ENCODE measurements around the gene EPB41L4B. TPM values are rescaled to one million over a fixed set of nuclear protein-coding genes. Genes with fewer than 3 reads are reported as not detected.

Gene EPB41L4B
- total RNA-seq, 2 donors from 2014 or later: 13.3 to 15.1 TPM

- H3K4me3 ChIP-seq: no peak overlapping the region
- TF ChIP-seq POLR2AphosphoS5 (IDR thresholded peaks at IDR 0.05) (no peak), POLR2A (IDR thresholded peaks at IDR 0.05) (no peak), CTCF (IDR thresholded peaks at IDR 0.05) (no peak)
- no peaks in the 10 kb centered on the region for H3K36me3 ChIP-seq
- H3K27ac ChIP-seq: no peak overlapping the region
- H3K4me1 ChIP-seq (replicated peaks): no peaks in the 10 kb centered on the region
- DNase-seq (ENCODE audit: low spot score): no peak
- no peaks in the 10 kb centered on the region for H3K9me3 ChIP-seq
- no peaks in the 10 kb centered on the region for H3K27me3 ChIP-seq (replicated peaks; ENCODE audit: insufficient read depth)
- intact Hi-C loops (cut with DNase I): no loop called here
These were observed 162.2 kb downstream of the EPB41L4B start for GRCh38 chr9:109158651-109159050.

GRCh38 chr9:109156708-109157107 is 164.2 kb downstream of the EPB41L4B start:
- no peaks in the 10 kb centered on the region for H3K36me3 ChIP-seq
- no peak for DNase-seq (ENCODE audit: low spot score)
- intact Hi-C loops (cut with DNase I): no loop called here
- WGBS: 80% methylated on average over 8 of the region's 8 CpGs
- H3K27me3 ChIP-seq (replicated peaks; ENCODE audit: insufficient read depth): no peaks in the 10 kb centered on the region
- H3K4me3 ChIP-seq: no peak overlapping the region
- TF ChIP-seq POLR2A (IDR thresholded peaks at IDR 0.05) (no peak), POLR2AphosphoS5 (IDR thresholded peaks at IDR 0.05) (no peak), CTCF (IDR thresholded peaks at IDR 0.05) (no peak)
- H3K27ac ChIP-seq: no peak overlapping the region
- H3K9me3 ChIP-seq: no peaks in the 10 kb centered on the region
- H3K4me1 ChIP-seq (replicated peaks): no peaks in the 10 kb centered on the region

- TF ChIP-seq CTCF (IDR thresholded peaks at IDR 0.05) (no peak), POLR2AphosphoS5 (IDR thresholded peaks at IDR 0.05) (no peak), POLR2A (IDR thresholded peaks at IDR 0.05) (no peak)
These were observed 169.8 kb downstream of the EPB41L4B start for GRCh38 chr9:109150925-109151545.

GRCh38 chr9:109149722-109150121 is 171.1 kb downstream of the EPB41L4B start:
- no peaks in the 10 kb centered on the region for H3K4me1 ChIP-seq (replicated peaks)
- 93% methylated on average over 4 of the region's 4 CpGs for WGBS
- no peak for DNase-seq (ENCODE audit: low spot score)
- H3K9me3 ChIP-seq: no peaks in the 10 kb centered on the region
- intact Hi-C loops (cut with DNase I): no loop called here
- H3K4me3 ChIP-seq: no peak overlapping the region
- no peak for TF ChIP-seq CTCF (IDR thresholded peaks at IDR 0.05)
- TF ChIP-seq POLR2AphosphoS5 (IDR thresholded peaks at IDR 0.05): no peak
- TF ChIP-seq POLR2A (IDR thresholded peaks at IDR 0.05): no peak
- no peak overlapping the region for H3K27ac ChIP-seq
- H3K36me3 ChIP-seq: no peaks in the 10 kb centered on the region
- H3K27me3 ChIP-seq (replicated peaks; ENCODE audit: insufficient read depth): no peaks in the 10 kb centered on the region

More at GRCh38 chr9:109150925-109151545, 169.8 kb downstream of the EPB41L4B start:
- H3K9me3 ChIP-seq: no peaks in the 10 kb centered on the region
- no peak overlapping the region for H3K4me3 ChIP-seq
- no peak for DNase-seq (ENCODE audit: low spot score)
- intact Hi-C loops (cut with DNase I): no loop called here
- no peaks in the 10 kb centered on the region for H3K36me3 ChIP-seq
- no peaks in the 10 kb centered on the region for H3K27me3 ChIP-seq (replicated peaks; ENCODE audit: insufficient read depth)
- WGBS: 99% methylated on average over 3 of the region's 3 CpGs
- H3K27ac ChIP-seq: no peak overlapping the region
- no peaks in the 10 kb centered on the region for H3K4me1 ChIP-seq (replicated peaks)

- Histone ChIP-seq H3K4me3 (no peak overlapping the region), H3K4me1 (replicated peaks) (no peaks in the 10 kb centered on the region), H3K9me3 (no peaks in the 10 kb centered on the region), H3K36me3 (no peaks in the 10 kb centered on the region), H3K27me3 (replicated peaks; ENCODE audit: insufficient read depth) (no peaks in the 10 kb centered on the region), H3K27ac (no peak overlapping the region)
- DNase-seq (ENCODE audit: low spot score): no peak
- WGBS: 81% methylated on average over 5 of the region's 5 CpGs
- TF ChIP-seq CTCF (IDR thresholded peaks at IDR 0.05) (no peak), POLR2AphosphoS5 (IDR thresholded peaks at IDR 0.05) (no peak), POLR2A (IDR thresholded peaks at IDR 0.05) (no peak)
- intact Hi-C loops (cut with DNase I): no loop called here
These were observed 171.8 kb downstream of the EPB41L4B start for GRCh38 chr9:109149089-109149488.
